HEK293T (cell line): Measurements from ENCODE around the gene SERGEF.

Source experiments
- ARNT ChIP-seq: fragments of 450-650 bp; IDR thresholded peaks from 2 replicates; pipeline ENCODE4 v1.6.1; 2017; ENCODE audit warnings: mild to moderate bottlenecking
- BHLHE40 ChIP-seq: fragments of 450-650 bp; IDR thresholded peaks from 2 replicates; pipeline ENCODE4 v1.6.1; 2016; ENCODE audit warnings: mild to moderate bottlenecking, moderate library complexity, borderline replicate concordance
- CTBP1 ChIP-seq: fragments of 450-650 bp; IDR thresholded peaks from 2 replicates; pipeline ENCODE4 v1.6.1; 2016; ENCODE audit warnings: borderline replicate concordance
- ELF4 ChIP-seq: fragments of 450-650 bp; IDR thresholded peaks from 2 replicates; pipeline ENCODE4 v1.6.1; 2017; ENCODE audit warnings: antibody characterized with exemption
- FOXA1 ChIP-seq: fragments of 450-650 bp; IDR thresholded peaks from 2 replicates; pipeline ENCODE4 v1.6.1; 2016; ENCODE audit warnings: mild to moderate bottlenecking
- FOXK2 ChIP-seq: fragments of 450-650 bp; IDR thresholded peaks from 2 replicates; pipeline ENCODE4 v1.6.1; 2016; ENCODE audit warnings: mild to moderate bottlenecking
- FOXM1 ChIP-seq: fragments of 450-650 bp; IDR thresholded peaks from 2 replicates; pipeline ENCODE4 v1.6.1; 2017; ENCODE audit warnings: mild to moderate bottlenecking, borderline replicate concordance
- HDGF ChIP-seq: fragments of 450-650 bp; IDR thresholded peaks from 2 replicates; pipeline ENCODE4 v1.6.1; 2017; ENCODE audit warnings: antibody characterized with exemption, borderline replicate concordance
- LEF1 ChIP-seq: fragments of 450-650 bp; IDR thresholded peaks from 2 replicates; pipeline ENCODE4 v1.6.1; 2017; ENCODE audit warnings: mild to moderate bottlenecking, borderline replicate concordance
- SP1 ChIP-seq: fragments of 450-650 bp; IDR thresholded peaks from 2 replicates; pipeline ENCODE4 v1.6.1; 2017
- SUZ12 ChIP-seq: fragments of 450-650 bp; IDR thresholded peaks from 2 replicates; pipeline ENCODE4 v1.6.1; 2016; ENCODE audit warnings: mild to moderate bottlenecking
- TARDBP ChIP-seq: fragments of 450-650 bp; IDR thresholded peaks from 2 replicates; pipeline ENCODE4 v1.6.1; 2016
- ZNF384 ChIP-seq: fragments of 450-650 bp; IDR thresholded peaks from 2 replicates; pipeline ENCODE4 v1.6.1; 2016

DNA sequence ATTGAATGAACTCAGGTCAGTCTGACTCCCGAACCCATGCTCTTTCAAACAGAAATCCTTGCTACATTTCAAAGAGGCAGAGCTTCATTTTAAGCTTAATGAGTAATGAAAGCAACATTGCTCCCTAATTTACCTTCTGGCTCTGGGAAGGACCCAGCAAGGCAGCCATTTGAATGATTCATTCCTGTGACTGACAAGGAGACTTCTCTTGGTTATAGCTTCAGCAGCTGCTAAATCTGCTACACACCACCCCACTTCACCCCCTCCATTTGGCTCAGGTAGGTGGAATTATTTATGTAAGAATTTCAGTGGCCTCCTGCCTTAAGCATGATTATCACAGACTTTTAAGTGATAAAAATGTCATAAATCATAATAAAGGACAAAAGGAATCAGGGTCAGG is 160.6 kb downstream of the SERGEF start:
- TF ChIP-seq FOXA1, result no peak
- TF ChIP-seq SUZ12, result no peak
- no peak for TF ChIP-seq ARNT
- TF ChIP-seq ZNF384, result no peak
- no peak for TF ChIP-seq LEF1
- no peak for TF ChIP-seq SP1
- TF ChIP-seq ELF4, result no peak
- no peak for TF ChIP-seq HDGF
- TF ChIP-seq FOXK2, result no peak
- no peak for TF ChIP-seq FOXM1
- no peak for TF ChIP-seq CTBP1
- no peak for TF ChIP-seq BHLHE40
- no peak for TF ChIP-seq TARDBP
